HG03520 (cell line): ENCODE results near the gene TMCC1.
"Not testable (repeated sequence)": the region's sequence is repeated elsewhere in the genome, so short reads cannot be mapped to it uniquely, and the experiment has no call there.

Source experiments
- ATAC-seq: cut with Tn5 transposase; IDR thresholded peaks from one replicate; pipeline ENCODE4 v1.9.1; 2021; ENCODE audit warnings: mild to moderate bottlenecking, moderate library complexity; ENCODE audit not compliant: unreplicated experiment

Gene TMCC1

GRCh38 chr3:129777806-129778205 lies 115.7 kb downstream of the TMCC1 start:
- no peak for ATAC-seq

GRCh38 chr3:129775870-129776269 lies 117.6 kb downstream of the TMCC1 start:
- no peak for ATAC-seq

- no peak for ATAC-seq
Measured at GRCh38 chr3:129773691-129774663, 119.5 kb downstream of the TMCC1 start.

- ATAC-seq = no peak
Measured at GRCh38 chr3:129770604-129771003, 122.9 kb downstream of the TMCC1 start.

- no peak for ATAC-seq
Measured at GRCh38 chr3:129769616-129770015, 123.9 kb downstream of the TMCC1 start.

GRCh38 chr3:129768728-129769127 lies 124.8 kb downstream of the TMCC1 start:
- ATAC-seq = no peak

- ATAC-seq = no peak
Measured at GRCh38 chr3:129766135-129766534, 127.4 kb downstream of the TMCC1 start.

GRCh38 chr3:129764090-129764489 lies 129.4 kb downstream of the TMCC1 start:
- ATAC-seq = no peak

- ATAC-seq = no peak
Measured at GRCh38 chr3:129758785-129759320, 134.7 kb downstream of the TMCC1 start.

- no peak for ATAC-seq
Measured at GRCh38 chr3:129758306-129758705, 135.2 kb downstream of the TMCC1 start.

- ATAC-seq = no peak
Measured at GRCh38 chr3:129756871-129757270, 136.6 kb downstream of the TMCC1 start.

- not testable (repeated sequence) for ATAC-seq
Measured at GRCh38 chr3:129751105-129751504, 142.4 kb downstream of the TMCC1 start.

GRCh38 chr3:129749692-129750091 lies 143.8 kb downstream of the TMCC1 start:
- no peak for ATAC-seq

GRCh38 chr3:129747992-129748391 lies 145.5 kb downstream of the TMCC1 start:
- no peak for ATAC-seq

- ATAC-seq = no peak
Measured at GRCh38 chr3:129747136-129747535, 146.4 kb downstream of the TMCC1 start.

GRCh38 chr3:129746629-129747028 lies 146.9 kb downstream of the TMCC1 start:
- ATAC-seq = no peak

- ATAC-seq = no peak
Measured at GRCh38 chr3:129745253-129745652, 148.3 kb downstream of the TMCC1 start.

- ATAC-seq = no peak
Measured at GRCh38 chr3:129741794-129742193, 151.7 kb downstream of the TMCC1 start.

- no peak for ATAC-seq
Measured at GRCh38 chr3:129740090-129740489, 153.4 kb downstream of the TMCC1 start.

- no peak for ATAC-seq
Measured at GRCh38 chr3:129739634-129740033, 153.9 kb downstream of the TMCC1 start.

GRCh38 chr3:129738172-129738571 lies 155.3 kb downstream of the TMCC1 start:
- ATAC-seq = no peak

- ATAC-seq = no peak
Measured at GRCh38 chr3:129736070-129736469, 157.4 kb downstream of the TMCC1 start.
